GM19463 (cell line): ENCODE measurements around the gene RPL13.

Experiments used
- ATAC-seq: cut with Tn5 transposase; IDR thresholded peaks from one replicate; pipeline ENCODE4 v1.9.1; 2021; ENCODE audit warnings: mild to moderate bottlenecking, moderate library complexity; ENCODE audit not compliant: unreplicated experiment

RPL13 gene

DNA sequence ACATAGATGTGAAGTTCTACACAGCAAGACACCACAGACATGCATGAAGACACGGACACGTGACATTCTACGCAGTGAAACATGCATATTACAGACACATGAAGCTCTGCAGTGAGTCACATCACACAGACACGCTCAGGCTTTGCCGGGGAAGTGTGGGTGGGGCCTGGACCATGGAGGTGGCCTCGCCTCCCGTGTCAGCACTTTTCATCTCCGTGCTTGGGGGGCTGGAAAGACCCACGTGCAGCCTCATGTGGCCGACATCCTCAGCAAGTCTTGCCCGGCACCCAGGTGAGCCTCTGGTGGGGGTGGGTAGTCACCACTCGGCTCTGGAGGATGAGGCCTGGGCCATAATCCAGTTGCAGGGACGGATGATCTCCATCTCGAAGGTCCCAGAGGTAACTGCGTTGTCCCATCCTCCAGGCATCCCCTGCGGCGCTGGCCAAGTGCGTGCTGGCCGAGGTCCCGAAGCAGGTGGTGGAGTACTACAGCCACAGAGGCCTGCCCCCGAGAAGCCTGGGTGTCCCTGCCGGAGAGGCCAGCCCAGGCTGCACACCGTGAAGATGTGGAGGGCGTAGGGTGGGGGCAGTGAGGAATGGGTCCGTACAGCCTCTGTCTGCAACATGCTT lies 35.7 kb downstream of the RPL13 start:
- no peak for ATAC-seq

DNA sequence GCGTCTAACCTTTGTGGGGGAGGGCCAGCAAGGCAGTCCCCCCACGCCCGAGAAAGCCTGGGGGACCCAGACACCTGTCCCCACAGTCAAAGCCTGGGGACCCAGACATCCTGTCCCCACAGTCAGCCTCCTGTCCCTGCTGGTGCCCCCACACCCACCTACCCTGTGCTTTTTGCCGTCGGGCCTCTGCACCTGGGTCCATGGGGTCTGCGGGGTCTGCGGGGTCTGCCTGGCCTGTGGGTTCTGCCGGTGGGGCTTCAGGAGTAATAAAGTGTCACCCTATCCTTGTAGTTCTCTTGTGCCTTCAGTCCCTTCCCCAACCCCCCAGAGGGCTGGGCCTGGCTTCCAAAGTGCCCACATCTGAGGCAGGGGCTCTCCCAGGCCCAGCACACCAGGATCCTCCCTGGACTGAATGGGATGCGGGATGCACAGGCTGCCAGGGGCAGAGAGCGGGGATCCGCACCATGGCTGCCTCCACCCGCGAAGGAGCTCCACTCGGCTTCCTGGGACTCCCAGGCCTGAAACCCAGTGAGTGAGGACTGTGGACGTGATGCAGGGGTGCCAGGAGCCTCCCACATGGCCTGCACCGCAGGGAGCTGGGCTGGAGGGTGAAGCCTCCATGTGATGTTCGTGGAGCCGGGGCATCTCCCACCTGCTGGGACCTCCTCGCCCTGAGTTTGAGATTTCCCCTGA lies 36.6 kb downstream of the RPL13 start:
- no peak for ATAC-seq

DNA sequence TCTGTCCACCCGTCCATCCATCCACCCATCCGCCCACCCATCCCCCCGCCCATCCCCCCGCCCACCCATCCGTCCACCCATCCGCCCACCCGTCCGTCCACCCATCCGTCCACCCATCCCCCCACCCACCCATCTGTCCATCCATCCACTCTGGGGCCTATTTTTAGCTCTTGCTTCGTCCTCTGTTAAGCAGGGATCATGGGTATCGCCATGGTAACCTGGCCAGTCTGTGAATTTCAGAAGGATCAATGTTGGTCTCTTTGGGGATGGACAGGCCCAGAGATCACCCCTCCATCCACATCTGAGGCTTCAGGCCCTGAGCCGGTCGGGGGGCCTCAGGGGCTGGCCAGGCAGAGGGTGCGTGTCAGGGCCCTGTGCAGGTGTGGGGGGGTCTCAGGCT lies 37.7 kb downstream of the RPL13 start:
- no peak for ATAC-seq

- ATAC-seq = no peak
Observed at GRCh38 chr16:89599451-89599858, 39.0 kb downstream of the RPL13 start.

DNA sequence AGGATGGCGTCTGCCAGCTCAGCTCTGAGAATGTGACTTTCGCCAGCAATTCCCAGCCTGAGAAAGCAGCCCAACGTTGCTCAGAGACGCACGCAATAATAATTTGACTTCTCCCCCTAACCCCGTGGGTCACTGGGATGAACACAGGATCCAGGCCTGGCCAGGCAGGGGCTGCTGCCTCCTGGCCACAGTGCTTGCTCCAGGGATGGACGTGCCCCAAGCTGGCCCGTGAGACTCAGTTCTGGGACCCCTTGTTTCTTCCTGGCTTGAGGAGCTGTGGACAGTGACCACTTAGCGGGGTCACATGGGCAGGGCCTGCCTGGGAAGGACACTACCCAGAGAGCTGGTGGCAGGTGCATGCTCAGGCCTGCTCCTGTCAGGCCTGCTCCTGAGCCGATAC lies 39.4 kb downstream of the RPL13 start:
- ATAC-seq = no peak

DNA sequence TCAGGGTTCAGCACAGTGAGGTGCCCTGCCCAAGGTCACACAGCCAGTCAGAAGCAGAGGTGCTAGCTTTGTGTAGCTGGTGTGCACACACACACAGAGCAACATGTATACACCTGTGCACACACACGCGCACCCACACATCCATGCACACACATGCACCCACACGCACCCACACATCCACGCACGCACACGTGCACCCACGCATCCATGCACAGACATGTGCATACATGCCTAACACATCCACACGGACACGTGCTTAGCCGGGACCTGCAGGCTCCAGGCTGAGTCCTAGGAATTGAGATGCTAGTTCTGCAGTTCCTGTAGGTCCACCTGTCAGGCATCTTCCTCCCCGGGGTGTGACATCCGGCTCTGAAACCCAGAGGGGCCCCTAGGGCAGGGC lies 39.9 kb downstream of the RPL13 start:
- ATAC-seq = no peak

GRCh38 chr16:89600956-89601355 lies 40.5 kb downstream of the RPL13 start:
- no peak for ATAC-seq

GRCh38 chr16:89601906-89602272 lies 41.4 kb downstream of the RPL13 start:
- ATAC-seq = no peak

GRCh38 chr16:89602273-89602951 lies 41.9 kb downstream of the RPL13 start:
- no peak for ATAC-seq

- ATAC-seq = no peak
Observed at GRCh38 chr16:89602952-89603590, 42.6 kb downstream of the RPL13 start.

- ATAC-seq = no peak
Observed at GRCh38 chr16:89604764-89605163, 44.3 kb downstream of the RPL13 start.

DNA sequence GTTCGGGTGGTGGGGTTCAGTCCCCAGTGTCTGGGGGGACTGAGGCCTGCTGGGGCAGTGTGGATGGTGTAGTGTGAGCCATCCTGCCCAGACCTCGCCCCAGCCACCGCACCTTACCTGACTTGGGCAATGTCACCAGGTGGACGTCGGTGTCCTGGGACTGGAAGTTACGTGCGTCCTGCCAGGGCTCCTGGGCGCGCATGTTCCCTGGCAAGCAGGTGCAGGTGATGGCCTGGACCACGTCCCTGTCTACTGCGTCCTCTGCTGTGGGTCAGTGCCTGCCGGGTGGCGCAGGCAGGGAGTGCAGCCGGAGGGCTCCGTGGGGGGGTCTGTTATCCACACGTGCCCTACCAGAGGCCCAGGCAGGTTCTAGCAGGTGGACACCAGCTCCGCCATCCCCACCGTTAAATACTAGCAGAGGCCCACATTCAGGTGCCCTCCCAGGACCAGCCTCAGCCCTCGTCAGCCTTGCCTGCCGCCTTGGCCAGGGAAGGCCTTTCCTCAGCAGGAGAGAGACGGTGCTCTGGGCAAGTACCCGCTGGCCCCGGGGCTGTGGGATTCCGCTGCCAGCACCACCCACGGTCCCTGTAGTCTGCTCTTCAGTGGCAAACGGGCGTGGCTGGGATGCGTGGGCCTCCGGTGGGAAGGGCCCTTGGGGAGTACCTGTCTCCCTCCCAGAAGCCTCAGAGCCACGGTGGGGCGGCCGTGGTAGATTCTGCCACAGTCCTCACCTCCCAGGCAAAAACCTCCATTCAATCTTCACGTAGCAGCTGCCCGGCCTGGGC lies 44.9 kb downstream of the RPL13 start:
- no peak for ATAC-seq

- ATAC-seq = no peak
Observed at GRCh38 chr16:89606006-89606405, 45.5 kb downstream of the RPL13 start.

- no peak for ATAC-seq
Observed at GRCh38 chr16:89607453-89607852, 47.0 kb downstream of the RPL13 start.

GRCh38 chr16:89607937-89608740 lies 47.7 kb downstream of the RPL13 start:
- ATAC-seq = no peak

DNA sequence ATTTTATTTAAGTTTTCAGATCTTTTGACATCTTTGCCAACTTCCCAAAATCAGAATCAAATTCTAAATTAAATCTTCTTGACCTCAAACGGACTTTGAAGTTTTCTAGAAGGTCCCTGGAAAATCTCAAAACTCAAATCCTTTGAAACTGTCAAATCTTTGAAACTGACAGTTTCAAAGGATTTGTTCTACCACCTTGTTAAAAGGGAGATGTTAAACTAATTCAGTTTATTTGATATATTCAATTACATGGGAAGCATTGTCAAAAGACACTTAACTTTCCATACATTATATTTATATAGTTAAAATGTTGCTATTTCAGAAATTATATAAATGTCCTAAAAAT lies 49.6 kb downstream of the RPL13 start:
- ATAC-seq = no peak

DNA sequence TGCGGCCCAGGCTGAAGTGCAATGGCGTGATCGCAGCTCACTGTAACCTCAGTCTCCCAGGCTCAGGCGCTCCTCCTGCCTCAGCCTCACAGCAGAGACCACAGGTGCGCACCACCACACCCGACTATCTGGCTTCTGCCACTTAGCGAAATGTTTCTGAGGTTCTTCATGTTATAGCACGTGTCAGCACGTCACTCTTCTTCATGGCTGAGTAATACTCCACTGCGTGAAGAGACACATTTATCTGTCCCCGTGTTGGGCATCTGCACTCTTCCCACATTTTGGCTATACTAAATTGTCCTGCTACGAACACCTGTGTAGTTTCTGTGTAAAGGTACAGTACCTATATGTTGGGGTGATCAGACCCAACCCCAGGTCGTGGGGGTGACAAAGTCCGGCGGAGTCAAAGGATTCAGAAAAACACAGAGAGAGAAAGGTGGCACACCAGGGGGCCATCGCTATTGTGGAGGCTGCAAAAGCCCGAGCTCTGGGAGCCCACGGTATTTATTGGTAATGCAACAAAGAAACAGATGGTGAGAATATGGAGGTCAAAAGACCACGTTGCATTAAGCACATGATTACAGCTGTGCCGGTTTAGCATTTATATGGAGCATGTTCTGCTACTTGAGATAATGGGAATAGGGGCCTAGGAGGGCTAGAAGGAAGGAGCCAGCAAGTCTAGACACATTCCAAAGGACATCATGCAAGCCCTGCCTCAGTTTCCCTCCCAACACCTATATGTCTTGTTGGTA lies 52.1 kb downstream of the RPL13 start:
- ATAC-seq = no peak

DNA sequence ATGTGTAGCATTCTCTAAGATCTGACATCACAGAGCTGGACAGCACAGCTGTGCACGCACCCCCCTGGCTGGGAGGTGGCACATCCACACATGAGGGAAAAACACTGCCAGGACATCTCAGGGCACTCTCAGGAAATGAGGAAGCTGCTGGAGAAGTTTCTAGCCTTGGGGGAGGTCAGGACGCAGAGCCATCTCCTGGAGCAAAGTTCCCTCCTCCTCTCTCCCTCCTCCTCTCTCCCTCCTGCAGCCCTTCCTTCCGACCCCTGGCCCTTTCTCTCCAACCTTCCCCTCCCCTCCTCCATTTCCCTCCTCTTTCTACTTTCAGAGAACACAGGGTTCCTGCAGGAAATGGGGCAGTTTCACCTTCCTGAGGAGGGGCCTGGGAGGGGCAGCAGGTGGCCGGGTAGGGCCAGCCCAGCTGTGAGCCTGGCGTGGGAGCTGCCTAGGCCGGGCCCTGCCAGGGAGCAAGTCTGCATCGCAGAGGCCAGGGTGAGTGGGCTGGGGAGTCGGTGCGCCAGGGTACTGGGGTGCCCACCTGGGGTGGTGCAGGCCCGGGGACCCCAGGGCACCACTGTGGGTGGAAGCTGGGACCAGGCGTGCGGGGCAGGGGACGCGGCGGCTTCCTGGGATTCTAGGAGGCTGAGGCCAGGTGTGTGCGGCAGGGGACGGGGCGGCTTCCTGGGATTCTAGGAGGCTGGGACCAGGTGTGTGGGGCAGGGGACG lies 52.9 kb downstream of the RPL13 start, which contains the start of gene DPEP1:
DPEP1 (plus strand) TSS at position 412 of the 723 bp plus-strand sequence. CDS start 16,769 bp downstream, outside the sequence.
- ATAC-seq = no peak

- no peak for ATAC-seq
Observed at GRCh38 chr16:89613954-89614459, 53.5 kb downstream of the RPL13 start.
